H1 (cell line): ENCODE results near the gene CDPF1. TPM values are rescaled to one million over a fixed set of nuclear protein-coding genes. Genes with fewer than 3 reads are reported as not detected.

Source experiments
- CHD7 ChIP-seq: fragments of 300-600 bp; sonication (generic); IDR thresholded peaks from 2 replicates; pipeline ENCODE4 v1.7.1; 2012; ENCODE audit warnings: low read length, moderate library complexity, mild to moderate bottlenecking, inconsistent platforms; ENCODE audit not compliant: insufficient replicate concordance
- EGR1 ChIP-seq: IDR thresholded peaks from 2 replicates; pipeline ENCODE4 v1.6.1; 2011; ENCODE audit warnings: low read depth, low read length, borderline replicate concordance
- FOSL1 ChIP-seq: IDR thresholded peaks from 2 replicates; pipeline ENCODE4 v1.6.1; 2011; ENCODE audit warnings: mild to moderate bottlenecking, low read depth, low read length, moderate library complexity; ENCODE audit not compliant: insufficient read depth
- KDM1A ChIP-seq: fragments of 200-600, 300-600 bp; sonication (generic); IDR thresholded peaks from 2 replicates; pipeline ENCODE4 v1.7.1; 2016; ENCODE audit warnings: mild to moderate bottlenecking, low read length, borderline replicate concordance
- POU5F1 ChIP-seq: IDR thresholded peaks from 2 replicates; pipeline ENCODE4 v1.6.1; 2011; ENCODE audit warnings: low read depth, mild to moderate bottlenecking, low read length, moderate library complexity
- TBP ChIP-seq: IDR thresholded peaks from 2 replicates; pipeline ENCODE4 v1.6.1; 2011; ENCODE audit warnings: low read depth, low read length, improper control_type of control experiment
- polyA plus RNA-seq, 7 experiments: library from polyadenylated mRNA; depleted of rRNA in 3 of 7; stranded (reverse) in 5 of 7; unstranded in 2 of 7; fragments of >200 nt in 5 of 7; fragments of 200-250 nt in 2 of 7; gene quantifications; 1 replicate in 5 of 7; 2 replicates in 1 of 7; 4 replicates in 1 of 7; pipeline versions ENCODE4 v1.2.1 to v1.2.3, GENCODE V29; 2011 to 2013; ENCODE audit warnings: missing spikeins in 2 of 7, mixed read lengths in 2 of 7
- total RNA-seq: library from RNA; stranded (reverse); fragmentation: NEBNext Ultra II Directional; extraction: Animal tissue kit (Norgen Biotek cat#: 25700); gene quantifications from 2 replicates; pipeline ENCODE4 v1.2.1, GENCODE V29; 2021

CDPF1 gene
- total and polyA plus RNA-seq, 2 of the 8 experiments (the other 6 are each of a cell fraction or from before 2014, with no cell fraction given) = 9.7 to 13.7 TPM

- no peak for TF ChIP-seq CHD7
- no peak for TF ChIP-seq FOSL1
- TF ChIP-seq TBP = no peak
- no peak for TF ChIP-seq EGR1
- TF ChIP-seq KDM1A = no peak
- TF ChIP-seq POU5F1 = no peak
These were observed 40.8 kb downstream of the CDPF1 start (continued) for GRCh38 chr22:46209262-46209661.
